Adrenal gland (tissue), 5 donors: ENCODE measurements around the gene UBE2M.

Experiments used
- POLR2A ChIP-seq, 2 donors: fragments of 450-650 bp; IDR thresholded peaks; one replicate each; pipeline ENCODE4 v1.6.1; 2017; ENCODE audit warnings: antibody characterized with exemption in 2 of 2, mild to moderate bottlenecking in 2 of 2, moderate library complexity in 1 of 2
- TF ChIP-seq, protein P1 (sequence below), 6 experiments: fragments of 450-650 bp in 4 of 6; fragments of 200-600 bp in 2 of 6; sonication (generic) in 1 of 6; IDR thresholded peaks; 1 replicate in 5 of 6; 2 replicates in 1 of 6; pipeline versions ENCODE4 v1.5.1 to v1.8.0; 2016 to 2021; ENCODE audit warnings: antibody characterized with exemption in 6 of 6, mild to moderate bottlenecking in 2 of 6, moderate library complexity in 1 of 6
- donor health status: DM: no; HTN: no; CAD: no.

DNA sequence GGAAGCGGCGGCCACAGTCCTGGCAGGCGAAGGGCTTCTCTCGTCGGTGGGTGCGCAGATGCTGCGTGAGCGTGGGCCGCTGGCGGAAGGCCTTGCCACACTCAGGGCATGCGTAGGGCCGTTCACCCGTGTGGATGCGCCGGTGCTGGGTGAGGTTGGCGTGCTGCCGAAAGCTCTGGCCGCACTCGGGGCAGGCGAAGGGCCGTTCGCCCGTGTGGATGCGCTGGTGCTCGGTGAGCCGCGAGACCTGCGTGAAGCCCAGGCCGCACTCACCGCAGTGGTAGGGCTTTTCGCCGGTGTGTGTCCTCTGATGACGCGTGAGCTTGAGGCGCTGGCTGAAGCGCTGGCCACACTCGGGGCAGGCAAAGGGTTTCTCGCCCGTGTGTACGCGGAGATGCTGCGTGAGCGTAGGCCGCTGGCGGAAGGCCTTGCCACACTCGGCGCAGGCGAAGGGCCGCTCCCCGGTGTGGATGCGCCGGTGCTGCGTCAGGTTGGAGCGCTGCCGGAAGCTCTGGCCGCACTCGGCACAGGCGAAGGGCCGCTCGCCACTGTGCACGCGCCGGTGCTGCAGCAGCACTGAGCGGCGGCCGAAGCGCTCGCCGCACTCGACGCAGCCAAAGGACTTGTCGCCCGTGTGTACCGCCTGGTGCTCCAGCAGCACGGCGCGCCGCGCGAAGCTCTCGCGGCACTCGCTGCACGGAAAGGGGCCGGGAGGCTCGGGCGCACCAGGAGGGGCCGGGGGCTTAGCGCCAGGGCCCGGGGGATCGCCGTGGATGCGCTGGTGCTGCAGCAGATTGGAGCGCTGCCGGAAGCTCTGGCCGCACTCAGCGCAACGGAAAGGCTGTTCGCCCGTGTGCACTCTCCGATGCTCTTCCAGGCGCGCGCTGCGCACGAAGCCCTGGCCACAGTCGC is 4.0 kb upstream of the UBE2M start:
- TF ChIP-seq, protein P1, sequence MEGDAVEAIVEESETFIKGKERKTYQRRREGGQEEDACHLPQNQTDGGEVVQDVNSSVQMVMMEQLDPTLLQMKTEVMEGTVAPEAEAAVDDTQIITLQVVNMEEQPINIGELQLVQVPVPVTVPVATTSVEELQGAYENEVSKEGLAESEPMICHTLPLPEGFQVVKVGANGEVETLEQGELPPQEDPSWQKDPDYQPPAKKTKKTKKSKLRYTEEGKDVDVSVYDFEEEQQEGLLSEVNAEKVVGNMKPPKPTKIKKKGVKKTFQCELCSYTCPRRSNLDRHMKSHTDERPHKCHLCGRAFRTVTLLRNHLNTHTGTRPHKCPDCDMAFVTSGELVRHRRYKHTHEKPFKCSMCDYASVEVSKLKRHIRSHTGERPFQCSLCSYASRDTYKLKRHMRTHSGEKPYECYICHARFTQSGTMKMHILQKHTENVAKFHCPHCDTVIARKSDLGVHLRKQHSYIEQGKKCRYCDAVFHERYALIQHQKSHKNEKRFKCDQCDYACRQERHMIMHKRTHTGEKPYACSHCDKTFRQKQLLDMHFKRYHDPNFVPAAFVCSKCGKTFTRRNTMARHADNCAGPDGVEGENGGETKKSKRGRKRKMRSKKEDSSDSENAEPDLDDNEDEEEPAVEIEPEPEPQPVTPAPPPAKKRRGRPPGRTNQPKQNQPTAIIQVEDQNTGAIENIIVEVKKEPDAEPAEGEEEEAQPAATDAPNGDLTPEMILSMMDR (IDR thresholded peaks at IDR 0.05) = no peak
- peak in 1 of 2 donors; percentile 26 for TF ChIP-seq POLR2A (IDR thresholded peaks at IDR 0.05)
